AG04450 (cell line): ENCODE data around the gene IL1RAPL1. TPM values are rescaled to one million over a fixed set of nuclear protein-coding genes. Genes with fewer than 3 reads are reported as not detected.

ENCODE experiments used
- CTCF ChIA-PET: fragments of 300-600, 350-600 bp; formaldehyde crosslinking; extraction: SDS; loops from one replicate; lab custom pipeline; 2022; ENCODE audit warnings: antibody characterized with exemption, inconsistent platforms; lab: Charles Lee
- POLR2A ChIA-PET: fragments of 350-600 bp; formaldehyde crosslinking; extraction: SDS; loops from one replicate; lab custom pipeline; 2021; ENCODE audit warnings: antibody characterized with exemption, inconsistent platforms; lab: Yijun Ruan, JAX
- DNase-seq: peaks from one replicate; pipeline ENCODE4 v3.0.0-alpha.2; 2011; ENCODE audit warnings: low read depth, low spot score
- H3K27ac ChIP-seq: one replicate; pipeline ENCODE4 v1.5.1; 2012; ENCODE audit warnings: low read depth, low read length, control low read depth
- H3K27me3 ChIP-seq: one replicate; pipeline ENCODE4 v1.6.0; 2012; ENCODE audit warnings: low read length; ENCODE audit not compliant: control insufficient read depth, insufficient read depth
- H3K4me3 ChIP-seq: 2 replicates; pipeline ENCODE4 v1.5.1; 2011; ENCODE audit warnings: mild to moderate bottlenecking, low read depth, low read length, control low read depth
- H3K9me3 ChIP-seq: 2 replicates; pipeline ENCODE4 v1.5.1; 2012; ENCODE audit warnings: low read length; ENCODE audit not compliant: control insufficient read depth, insufficient read depth
- CTCF ChIP-seq: IDR thresholded peaks from 2 replicates; pipeline ENCODE4 v1.5.1; 2011; ENCODE audit warnings: low read depth, low read length, control low read depth, inconsistent platforms
- polyA plus RNA-seq: library from polyadenylated mRNA; depleted of rRNA; stranded (reverse); fragments of >200 nt; gene quantifications from 2 replicates; pipeline ENCODE4 v1.2.3, GENCODE V29; 2011

IL1RAPL1 gene
- polyA plus RNA-seq, 1 experiment = 0.93 TPM

DNA sequence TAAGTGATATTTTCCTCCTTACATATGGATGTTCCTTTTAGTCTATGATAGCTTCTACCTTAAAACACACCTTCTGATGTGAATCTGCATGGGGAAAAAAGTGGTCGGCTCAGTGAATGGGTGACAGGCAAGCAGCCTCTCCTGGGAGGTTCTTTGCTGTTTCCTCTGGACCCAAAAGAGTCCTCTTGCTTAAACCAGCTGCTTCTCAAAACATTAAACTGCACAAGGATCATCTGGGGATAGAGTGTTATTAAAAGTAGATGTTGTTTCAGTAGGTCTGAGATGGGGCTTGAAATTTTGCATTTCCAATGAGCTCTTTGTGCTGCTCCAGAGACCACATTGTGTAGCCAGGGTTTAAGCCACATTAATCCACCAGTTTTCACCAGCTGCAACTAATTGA, 452.9 kb downstream of the IL1RAPL1 start:
- no peak overlapping the region for H3K4me3 ChIP-seq
- H3K9me3 ChIP-seq = no peaks in the 10 kb centered on the region
- no peak for DNase-seq
- no peak for TF ChIP-seq CTCF
- CTCF ChIA-PET = no interaction called here
- H3K27ac ChIP-seq = no peak overlapping the region
- H3K27me3 ChIP-seq = no peaks in the 10 kb centered on the region
- POLR2A ChIA-PET = no interaction called here

DNA sequence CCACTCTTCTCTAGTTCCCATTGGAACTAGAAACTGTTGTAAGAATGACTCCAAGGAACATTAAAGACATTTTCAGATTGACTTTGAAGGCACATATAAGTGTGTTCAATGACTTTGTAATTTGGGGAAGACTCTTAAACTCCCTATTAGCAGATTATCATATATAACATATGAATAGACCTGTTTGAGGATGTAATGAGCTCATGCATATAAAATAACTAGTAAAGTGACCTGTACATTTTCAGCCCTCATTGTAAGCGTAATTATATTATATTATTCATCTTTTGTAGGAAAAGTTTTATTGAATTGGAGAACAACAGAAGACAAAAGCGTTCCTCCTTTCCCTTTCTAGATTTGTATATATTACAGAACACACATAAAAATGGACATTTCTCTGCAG, 455.1 kb downstream of the IL1RAPL1 start:
- POLR2A ChIA-PET = no interaction called here
- H3K27me3 ChIP-seq = no peaks in the 10 kb centered on the region
- H3K9me3 ChIP-seq = no peaks in the 10 kb centered on the region
- no peak for DNase-seq
- no peak overlapping the region for H3K4me3 ChIP-seq
- CTCF ChIA-PET = interaction anchor here (0.6 kb wide), 1 partner anchor 397 kb away, joined by 13 read pairs; no protein-coding TSS in a partner anchor
- TF ChIP-seq CTCF = no peak
- no peak overlapping the region for H3K27ac ChIP-seq

DNA sequence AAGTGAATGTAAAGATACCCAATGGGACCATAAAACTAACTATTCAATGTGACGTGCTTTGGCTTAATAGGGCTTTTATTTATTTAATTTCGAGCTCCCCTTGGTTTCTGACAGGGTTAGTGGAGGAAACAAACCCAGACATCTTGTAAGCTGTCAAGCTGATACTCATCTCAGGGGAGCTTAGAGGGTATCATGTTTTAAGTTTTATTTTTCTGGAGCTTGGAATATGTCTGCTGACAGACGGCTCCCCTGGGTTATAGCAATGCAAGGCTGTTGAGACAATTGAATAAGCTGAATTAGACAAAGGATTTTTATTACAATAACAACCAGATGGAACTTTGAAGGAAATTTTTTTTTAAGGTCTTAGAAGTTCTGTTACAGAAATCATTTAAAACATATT, 456.5 kb downstream of the IL1RAPL1 start:
- no peak overlapping the region for H3K27ac ChIP-seq
- no peak for TF ChIP-seq CTCF
- no peak for DNase-seq
- CTCF ChIA-PET = no interaction called here
- POLR2A ChIA-PET = no interaction called here
- H3K27me3 ChIP-seq = no peaks in the 10 kb centered on the region
- no peak overlapping the region for H3K4me3 ChIP-seq
- H3K9me3 ChIP-seq = no peaks in the 10 kb centered on the region

DNA sequence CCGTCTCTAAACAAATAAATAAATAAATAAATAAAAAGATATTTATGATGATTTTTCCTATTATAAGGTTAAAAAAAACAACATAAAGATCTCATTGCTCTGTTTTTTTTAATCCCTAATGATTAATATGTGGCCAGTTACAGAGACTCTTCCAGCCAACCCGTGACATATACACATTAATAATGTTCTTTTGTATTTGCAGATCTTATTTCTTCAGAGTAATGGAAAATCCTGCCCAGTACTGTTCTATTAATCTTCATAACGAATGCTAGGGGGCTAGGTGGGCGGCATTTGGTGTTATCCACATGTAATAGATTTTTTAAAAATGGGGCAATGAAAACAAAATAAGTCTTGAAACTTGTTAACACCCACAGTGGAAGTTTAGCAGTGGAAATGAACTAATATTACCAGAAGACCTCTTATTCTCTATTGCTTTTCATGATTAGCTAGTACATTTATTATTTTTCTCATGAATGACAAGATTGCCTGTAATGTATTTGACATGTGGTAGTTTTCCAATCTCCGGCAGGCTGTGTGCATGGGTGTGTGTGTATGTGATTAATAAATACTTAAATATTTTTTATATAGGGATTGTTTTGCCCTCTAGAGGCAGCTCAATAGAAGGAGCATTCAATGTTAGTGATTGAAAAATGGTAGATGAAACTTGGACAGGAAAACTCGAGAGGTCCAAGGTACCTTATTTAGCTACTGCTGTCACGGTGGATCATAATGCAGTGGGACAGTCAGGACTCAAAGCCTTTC, 457.4 kb downstream of the IL1RAPL1 start:
- Histone ChIP-seq H3K27ac (no peak overlapping the region), H3K9me3 (no peaks in the 10 kb centered on the region), H3K27me3 (no peaks in the 10 kb centered on the region), H3K4me3 (no peak overlapping the region)
- POLR2A ChIA-PET = no interaction called here
- CTCF ChIA-PET = interaction anchor here (1.0 kb wide), 2 partner anchors 456 to 516 kb away, joined by 3 read pairs; no protein-coding TSS in a partner anchor
- DNase-seq = no peak
- peak; percentile 49 for TF ChIP-seq CTCF

GRCh38 chrX:29065477-29065876, 478.2 kb downstream of the IL1RAPL1 start:
- DNase-seq = no peak
- Histone ChIP-seq H3K27ac (no peak overlapping the region), H3K27me3 (no peaks in the 10 kb centered on the region), H3K4me3 (no peak overlapping the region), H3K9me3 (no peaks in the 10 kb centered on the region)
- no peak for TF ChIP-seq CTCF
- CTCF ChIA-PET = no interaction called here
- POLR2A ChIA-PET = no interaction called here
